Astrocyte (in vitro differentiated cells and primary cell): ENCODE data around the gene TFF1.

Experiments
- EZH2 ChIP-seq: IDR thresholded peaks from 2 replicates; pipeline ENCODE4 v1.6.1; 2012; ENCODE audit warnings: mild to moderate bottlenecking, low read length, inconsistent platforms; ENCODE audit not compliant: insufficient read depth
- TF ChIP-seq, protein P1 (sequence below): IDR thresholded peaks from 2 replicates; pipeline ENCODE4 v1.5.1; 2011; ENCODE audit warnings: low read depth, mild to moderate bottlenecking, inconsistent platforms, low read length, moderate library complexity; ENCODE audit not compliant: insufficient read depth

DNA sequence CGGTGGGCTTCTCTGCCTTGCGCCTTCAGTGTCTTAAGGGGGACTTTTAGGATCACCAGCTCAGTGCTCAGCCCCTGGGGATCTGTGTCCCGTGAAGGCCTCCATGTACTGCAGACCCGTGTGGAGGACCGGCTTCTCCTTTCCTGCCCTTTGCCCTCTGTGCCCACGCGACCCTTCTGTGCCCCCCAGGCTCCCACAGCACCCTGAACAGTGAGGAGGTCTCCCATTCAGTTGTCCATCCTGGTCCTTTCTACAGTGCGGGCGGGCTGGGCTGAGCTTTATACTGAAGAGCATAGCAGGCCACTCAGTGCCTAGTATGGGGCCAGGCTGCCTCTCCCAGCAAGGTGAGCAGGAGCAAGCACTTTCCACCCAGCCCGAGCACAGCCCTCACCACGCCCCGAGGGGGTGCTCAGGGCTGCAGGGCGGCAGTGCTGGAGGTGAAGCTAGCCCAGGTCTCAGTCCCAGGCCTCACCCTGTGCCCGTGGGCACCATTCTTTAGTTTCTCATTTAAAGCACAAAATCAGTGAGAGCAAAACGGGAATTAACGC, 7.6 kb upstream of the TFF1 start:
- TF ChIP-seq, protein P1, sequence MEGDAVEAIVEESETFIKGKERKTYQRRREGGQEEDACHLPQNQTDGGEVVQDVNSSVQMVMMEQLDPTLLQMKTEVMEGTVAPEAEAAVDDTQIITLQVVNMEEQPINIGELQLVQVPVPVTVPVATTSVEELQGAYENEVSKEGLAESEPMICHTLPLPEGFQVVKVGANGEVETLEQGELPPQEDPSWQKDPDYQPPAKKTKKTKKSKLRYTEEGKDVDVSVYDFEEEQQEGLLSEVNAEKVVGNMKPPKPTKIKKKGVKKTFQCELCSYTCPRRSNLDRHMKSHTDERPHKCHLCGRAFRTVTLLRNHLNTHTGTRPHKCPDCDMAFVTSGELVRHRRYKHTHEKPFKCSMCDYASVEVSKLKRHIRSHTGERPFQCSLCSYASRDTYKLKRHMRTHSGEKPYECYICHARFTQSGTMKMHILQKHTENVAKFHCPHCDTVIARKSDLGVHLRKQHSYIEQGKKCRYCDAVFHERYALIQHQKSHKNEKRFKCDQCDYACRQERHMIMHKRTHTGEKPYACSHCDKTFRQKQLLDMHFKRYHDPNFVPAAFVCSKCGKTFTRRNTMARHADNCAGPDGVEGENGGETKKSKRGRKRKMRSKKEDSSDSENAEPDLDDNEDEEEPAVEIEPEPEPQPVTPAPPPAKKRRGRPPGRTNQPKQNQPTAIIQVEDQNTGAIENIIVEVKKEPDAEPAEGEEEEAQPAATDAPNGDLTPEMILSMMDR, result no peak
- no peak for TF ChIP-seq EZH2
